ENCODE results near the gene TJAP1.
A peak's percentile ranks its signal among the peaks of the same experiment; 100 is the strongest.

TJAP1 gene

DNA sequence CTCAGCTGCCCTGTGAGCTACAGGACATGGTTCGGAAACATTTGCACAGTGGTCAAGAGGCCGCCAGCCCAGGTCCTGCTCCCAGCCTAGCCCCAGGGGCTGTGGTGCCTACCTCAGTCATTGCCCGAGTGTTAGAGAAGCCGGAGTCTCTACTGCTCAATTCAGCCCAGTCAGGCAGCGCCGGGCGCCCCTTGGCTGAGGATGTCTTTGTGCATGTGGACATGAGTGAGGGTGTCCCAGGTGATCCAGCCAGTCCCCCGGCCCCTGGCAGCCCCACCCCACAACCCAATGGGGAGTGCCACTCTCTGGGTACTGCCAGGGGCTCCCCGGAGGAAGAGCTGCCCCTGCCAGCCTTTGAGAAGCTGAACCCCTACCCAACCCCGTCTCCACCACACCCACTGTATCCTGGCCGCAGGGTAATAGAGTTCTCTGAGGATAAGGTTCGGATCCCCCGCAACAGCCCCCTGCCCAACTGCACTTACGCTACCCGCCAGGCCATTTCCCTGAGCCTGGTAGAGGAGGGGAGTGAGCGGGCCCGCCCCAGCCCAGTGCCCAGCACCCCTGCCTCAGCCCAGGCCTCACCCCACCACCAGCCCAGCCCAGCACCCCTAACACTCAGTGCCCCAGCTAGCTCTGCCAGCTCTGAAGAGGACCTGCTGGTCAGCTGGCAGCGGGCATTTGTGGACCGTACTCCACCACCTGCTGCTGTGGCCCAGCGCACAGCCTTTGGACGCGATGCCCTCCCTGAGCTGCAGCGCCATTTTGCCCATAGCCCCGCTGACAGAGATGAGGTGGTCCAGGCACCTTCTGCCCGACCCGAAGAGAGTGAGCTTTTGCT is 27.6 kb downstream of the TJAP1 start:
- no peaks in the 10 kb centered on the region for H3K9me3 ChIP-seq (ENCODE audit: insufficient read depth, low read length)
- H3K4me3 ChIP-seq (ENCODE audit: low read length), result no peak overlapping the region
- H3K4me1 ChIP-seq (ENCODE audit: low read length), result peaks cover 13% of the 10 kb centered on the region; the same call in 1 of the 2 replicates
- H2AFZ ChIP-seq (ENCODE audit: low read depth, low read length), result no peak overlapping the region
- H3K36me3 ChIP-seq (replicated peaks; ENCODE audit: low read depth, low read length), result peaks cover 30% of the 10 kb centered on the region
- no peaks in the 10 kb centered on the region for H4K20me1 ChIP-seq (ENCODE audit: insufficient read depth, low read length)
- H3K9ac ChIP-seq (ENCODE audit: low read length), result no peak overlapping the region
- H3K79me2 ChIP-seq (ENCODE audit: low read length), result no peaks in the 10 kb centered on the region
- H3K4me2 ChIP-seq (ENCODE audit: low read length), result no peak overlapping the region
- H3K27me3 ChIP-seq (ENCODE audit: low read depth, low read length), result peaks cover 7% of the 10 kb centered on the region
- no peak overlapping the region for H3K27ac ChIP-seq (ENCODE audit: low read length)
- TF ChIP-seq EZH2phosphoT487 (IDR thresholded peaks at IDR 0.05; ENCODE audit: low read depth), result no peak
- TF ChIP-seq, protein P1, sequence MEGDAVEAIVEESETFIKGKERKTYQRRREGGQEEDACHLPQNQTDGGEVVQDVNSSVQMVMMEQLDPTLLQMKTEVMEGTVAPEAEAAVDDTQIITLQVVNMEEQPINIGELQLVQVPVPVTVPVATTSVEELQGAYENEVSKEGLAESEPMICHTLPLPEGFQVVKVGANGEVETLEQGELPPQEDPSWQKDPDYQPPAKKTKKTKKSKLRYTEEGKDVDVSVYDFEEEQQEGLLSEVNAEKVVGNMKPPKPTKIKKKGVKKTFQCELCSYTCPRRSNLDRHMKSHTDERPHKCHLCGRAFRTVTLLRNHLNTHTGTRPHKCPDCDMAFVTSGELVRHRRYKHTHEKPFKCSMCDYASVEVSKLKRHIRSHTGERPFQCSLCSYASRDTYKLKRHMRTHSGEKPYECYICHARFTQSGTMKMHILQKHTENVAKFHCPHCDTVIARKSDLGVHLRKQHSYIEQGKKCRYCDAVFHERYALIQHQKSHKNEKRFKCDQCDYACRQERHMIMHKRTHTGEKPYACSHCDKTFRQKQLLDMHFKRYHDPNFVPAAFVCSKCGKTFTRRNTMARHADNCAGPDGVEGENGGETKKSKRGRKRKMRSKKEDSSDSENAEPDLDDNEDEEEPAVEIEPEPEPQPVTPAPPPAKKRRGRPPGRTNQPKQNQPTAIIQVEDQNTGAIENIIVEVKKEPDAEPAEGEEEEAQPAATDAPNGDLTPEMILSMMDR (IDR thresholded peaks at IDR 0.05; ENCODE audit: low read depth, low read length), result no peak

DNA sequence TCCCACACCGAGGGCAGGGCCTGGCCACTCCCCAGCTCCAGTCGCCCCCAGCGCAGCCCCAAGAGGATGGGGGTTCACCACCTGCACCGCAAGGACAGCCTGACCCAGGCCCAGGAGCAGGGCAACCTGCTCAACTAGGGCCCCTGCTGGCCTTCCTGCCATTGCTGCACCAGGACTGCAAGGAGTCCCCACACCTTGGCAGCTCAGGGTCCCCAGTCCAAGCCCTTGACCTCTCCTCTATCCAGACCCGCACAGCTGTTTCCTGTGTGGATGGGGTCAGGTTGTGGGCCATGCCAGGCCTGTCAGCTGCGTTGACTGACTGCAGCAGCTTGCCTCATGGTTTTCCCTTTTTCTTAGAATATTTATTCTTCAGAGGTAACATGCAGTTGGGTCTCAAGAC is 28.3 kb downstream of the TJAP1 start:
- H3K27ac ChIP-seq (ENCODE audit: low read length), result no peak overlapping the region
- H3K4me1 ChIP-seq (ENCODE audit: low read length), result peaks cover 13% of the 10 kb centered on the region; the same call in 1 of the 2 replicates
- no peaks in the 10 kb centered on the region for H3K9me3 ChIP-seq (ENCODE audit: insufficient read depth, low read length)
- no peak overlapping the region for H3K4me2 ChIP-seq (ENCODE audit: low read length)
- peaks cover 29% of the 10 kb centered on the region for H3K36me3 ChIP-seq (replicated peaks; ENCODE audit: low read depth, low read length)
- H4K20me1 ChIP-seq (ENCODE audit: insufficient read depth, low read length), result no peaks in the 10 kb centered on the region
- no peak overlapping the region for H3K9ac ChIP-seq (ENCODE audit: low read length)
- H2AFZ ChIP-seq (ENCODE audit: low read depth, low read length), result no peak overlapping the region
- H3K27me3 ChIP-seq (ENCODE audit: low read depth, low read length), result peaks cover 7% of the 10 kb centered on the region
- H3K4me3 ChIP-seq (ENCODE audit: low read length), result no peak overlapping the region
- H3K79me2 ChIP-seq (ENCODE audit: low read length), result no peaks in the 10 kb centered on the region
- TF ChIP-seq, protein P1 (IDR thresholded peaks at IDR 0.05; ENCODE audit: low read depth, low read length), result no peak
- TF ChIP-seq EZH2phosphoT487 (IDR thresholded peaks at IDR 0.05; ENCODE audit: low read depth), result no peak

DNA sequence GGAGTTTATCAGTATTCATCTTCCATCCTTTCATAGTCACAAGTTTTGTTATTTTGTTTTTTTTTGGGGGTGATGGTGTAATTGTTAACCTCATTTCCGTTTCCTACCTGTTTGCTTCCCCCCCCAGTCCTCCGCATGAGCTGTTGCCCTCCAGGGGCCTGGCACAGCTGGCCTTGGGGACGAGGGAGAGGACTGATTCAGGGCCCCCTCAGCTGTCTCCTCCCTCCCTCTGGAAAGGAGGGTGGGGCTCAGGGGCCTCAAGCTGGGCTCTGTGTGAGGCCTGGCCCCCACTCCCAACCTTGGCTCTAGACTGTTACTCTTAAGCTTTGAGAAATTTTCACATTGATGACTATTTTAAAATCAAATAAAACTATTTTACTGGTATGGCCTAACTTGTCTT is 28.8 kb downstream of the TJAP1 start:
- Histone ChIP-seq H3K4me2 (ENCODE audit: low read length) (no peak overlapping the region), H3K27ac (ENCODE audit: low read length) (no peak overlapping the region), H2AFZ (ENCODE audit: low read depth, low read length) (no peak overlapping the region), H3K9me3 (ENCODE audit: insufficient read depth, low read length) (no peaks in the 10 kb centered on the region), H4K20me1 (ENCODE audit: insufficient read depth, low read length) (no peaks in the 10 kb centered on the region), H3K27me3 (ENCODE audit: low read depth, low read length) (peaks cover 7% of the 10 kb centered on the region), H3K9ac (ENCODE audit: low read length) (no peak overlapping the region), H3K79me2 (ENCODE audit: low read length) (no peaks in the 10 kb centered on the region), H3K4me3 (ENCODE audit: low read length) (no peak overlapping the region), H3K36me3 (replicated peaks; ENCODE audit: low read depth, low read length) (peaks cover 25% of the 10 kb centered on the region), H3K4me1 (ENCODE audit: low read length) (peaks cover 13% of the 10 kb centered on the region; the same call in 1 of the 2 replicates)
- TF ChIP-seq EZH2phosphoT487 (IDR thresholded peaks at IDR 0.05; ENCODE audit: low read depth), result no peak

DNA sequence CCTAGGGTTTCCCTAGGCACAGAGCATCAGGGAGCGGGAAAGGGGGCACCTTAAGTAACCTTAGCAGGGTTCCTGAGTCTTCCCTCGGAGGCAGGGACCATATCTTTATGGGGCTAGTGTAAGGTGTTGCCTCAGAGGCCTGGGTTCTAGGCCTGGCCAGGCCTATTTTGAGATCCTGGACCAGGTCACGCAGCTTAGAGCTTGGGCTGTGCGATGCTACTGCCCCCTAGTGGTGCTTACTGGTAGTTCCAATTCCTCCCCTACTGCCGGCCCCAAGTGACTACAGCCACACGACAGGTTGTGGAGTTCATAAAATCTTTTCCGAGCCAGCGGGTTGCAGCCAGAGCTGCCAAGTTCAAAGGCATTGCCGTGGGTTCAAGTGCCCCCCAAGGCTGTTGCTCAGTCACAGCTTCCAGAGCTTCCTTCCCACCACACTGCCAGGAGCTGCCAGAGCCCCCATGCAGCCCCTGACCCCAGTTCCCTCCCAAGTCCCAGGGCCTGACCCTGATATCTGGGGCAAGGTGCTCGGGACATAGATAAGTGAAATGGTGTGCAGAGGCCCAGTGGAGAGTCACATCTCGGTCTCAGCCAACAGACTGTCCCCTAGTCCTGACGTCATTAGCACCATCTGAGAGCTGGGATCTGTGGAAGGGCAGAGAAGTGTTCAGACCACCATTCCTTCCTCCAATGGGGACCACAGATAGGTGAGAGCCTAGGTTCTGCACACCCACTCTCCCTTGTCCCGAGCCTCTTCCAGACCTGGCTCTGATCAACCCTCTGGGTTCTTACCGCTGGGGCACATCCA is 29.5 kb downstream of the TJAP1 start:
- Histone ChIP-seq H3K4me3 (ENCODE audit: low read length) (no peak overlapping the region), H4K20me1 (ENCODE audit: insufficient read depth, low read length) (no peaks in the 10 kb centered on the region), H3K4me2 (ENCODE audit: low read length) (no peak overlapping the region), H3K79me2 (ENCODE audit: low read length) (no peaks in the 10 kb centered on the region), H3K4me1 (ENCODE audit: low read length) (peaks cover 13% of the 10 kb centered on the region; the same call in 1 of the 2 replicates), H2AFZ (ENCODE audit: low read depth, low read length) (no peak overlapping the region), H3K36me3 (replicated peaks; ENCODE audit: low read depth, low read length) (peaks cover 28% of the 10 kb centered on the region), H3K9ac (ENCODE audit: low read length) (no peak overlapping the region), H3K27ac (ENCODE audit: low read length) (no peak overlapping the region), H3K9me3 (ENCODE audit: insufficient read depth, low read length) (no peaks in the 10 kb centered on the region), H3K27me3 (ENCODE audit: low read depth, low read length) (peaks cover 7% of the 10 kb centered on the region)
- TF ChIP-seq, protein P1 (IDR thresholded peaks at IDR 0.05; ENCODE audit: low read depth, low read length), result peak; percentile 96
- no peak for TF ChIP-seq EZH2phosphoT487 (IDR thresholded peaks at IDR 0.05; ENCODE audit: low read depth)
